Measurements from ENCODE around the gene SHCBP1.

SHCBP1 gene

DNA sequence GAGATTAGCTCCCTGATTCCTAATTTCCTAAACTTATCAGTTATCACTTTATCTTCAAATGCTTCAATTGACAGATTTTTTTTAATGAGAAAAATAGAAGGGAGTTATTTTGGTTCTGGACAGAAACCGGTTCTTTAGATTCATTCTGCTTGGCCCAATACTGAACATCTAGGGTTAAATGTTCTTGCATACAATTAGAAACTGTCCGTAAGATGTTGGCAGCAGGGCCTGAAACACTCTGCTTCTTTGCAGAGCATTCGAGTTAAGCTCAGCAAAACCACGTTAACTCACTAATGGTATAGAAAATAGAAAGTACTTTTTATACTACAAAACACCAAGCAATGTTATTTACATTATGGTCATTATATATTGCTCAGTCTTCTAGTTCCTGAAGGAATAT is 7.2 kb downstream of the SHCBP1 start:
- peak overlapping the region; percentile 74 for H3K27ac ChIP-seq (ENCODE audit: low read depth, low read length)
- no peaks in the 10 kb centered on the region for H3K9me3 ChIP-seq (ENCODE audit: control insufficient read depth, insufficient read depth, low read length)
- peak overlapping the region; percentile 71 for H3K4me2 ChIP-seq (ENCODE audit: low read length)
- H3K9me2 ChIP-seq (replicated peaks; ENCODE audit: control insufficient read depth, low read length) = no peaks in the 10 kb centered on the region
- H3K79me2 ChIP-seq (ENCODE audit: control insufficient read depth, low read length) = peaks cover 95% of the 10 kb centered on the region
- TF ChIP-seq, protein P1, sequence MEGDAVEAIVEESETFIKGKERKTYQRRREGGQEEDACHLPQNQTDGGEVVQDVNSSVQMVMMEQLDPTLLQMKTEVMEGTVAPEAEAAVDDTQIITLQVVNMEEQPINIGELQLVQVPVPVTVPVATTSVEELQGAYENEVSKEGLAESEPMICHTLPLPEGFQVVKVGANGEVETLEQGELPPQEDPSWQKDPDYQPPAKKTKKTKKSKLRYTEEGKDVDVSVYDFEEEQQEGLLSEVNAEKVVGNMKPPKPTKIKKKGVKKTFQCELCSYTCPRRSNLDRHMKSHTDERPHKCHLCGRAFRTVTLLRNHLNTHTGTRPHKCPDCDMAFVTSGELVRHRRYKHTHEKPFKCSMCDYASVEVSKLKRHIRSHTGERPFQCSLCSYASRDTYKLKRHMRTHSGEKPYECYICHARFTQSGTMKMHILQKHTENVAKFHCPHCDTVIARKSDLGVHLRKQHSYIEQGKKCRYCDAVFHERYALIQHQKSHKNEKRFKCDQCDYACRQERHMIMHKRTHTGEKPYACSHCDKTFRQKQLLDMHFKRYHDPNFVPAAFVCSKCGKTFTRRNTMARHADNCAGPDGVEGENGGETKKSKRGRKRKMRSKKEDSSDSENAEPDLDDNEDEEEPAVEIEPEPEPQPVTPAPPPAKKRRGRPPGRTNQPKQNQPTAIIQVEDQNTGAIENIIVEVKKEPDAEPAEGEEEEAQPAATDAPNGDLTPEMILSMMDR (IDR thresholded peaks at IDR 0.05; ENCODE audit: low read depth, low read length, poor library complexity, severe bottlenecking) = no peak
- no peak for TF ChIP-seq EZH2phosphoT487 (IDR thresholded peaks at IDR 0.05; ENCODE audit: borderline replicate concordance, low read length)
- peaks cover 91% of the 10 kb centered on the region for H3K4me1 ChIP-seq (ENCODE audit: control insufficient read depth, low read length)
- peaks cover 17% of the 10 kb centered on the region for H3F3A ChIP-seq (ENCODE audit: control insufficient read depth, insufficient read depth)
- H3K27me3 ChIP-seq (ENCODE audit: control insufficient read depth, low read length) = no peaks in the 10 kb centered on the region
- H3K4me3 ChIP-seq (ENCODE audit: low read length) = peak overlapping the region; percentile 62
- H4K20me1 ChIP-seq (ENCODE audit: control insufficient read depth, insufficient read depth, low read depth, low read length) = peaks cover 5% of the 10 kb centered on the region; the same call in 1 of the 2 replicates
- H3K36me3 ChIP-seq (ENCODE audit: control insufficient read depth, low read length) = peaks cover 96% of the 10 kb centered on the region

DNA sequence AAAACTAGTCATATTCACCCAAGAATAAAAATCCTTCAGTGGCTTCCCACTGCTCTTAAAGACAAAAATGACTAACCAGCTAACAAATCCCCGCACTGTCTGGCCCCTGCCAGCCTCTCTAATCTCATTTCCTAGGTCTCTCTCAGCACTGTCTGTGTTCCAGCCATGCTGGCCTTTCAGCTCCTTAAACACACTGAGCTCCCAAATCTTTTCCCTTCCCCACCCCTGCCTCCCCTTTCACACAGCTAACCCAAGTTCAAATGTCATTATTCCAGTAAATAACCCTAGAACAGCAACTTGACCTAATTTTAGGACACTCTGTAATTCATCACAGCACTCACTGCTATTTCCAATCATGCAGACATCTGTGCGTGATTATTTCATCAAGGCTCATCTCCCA is 7.8 kb downstream of the SHCBP1 start:
- H3F3A ChIP-seq (ENCODE audit: control insufficient read depth, insufficient read depth) = peaks cover 20% of the 10 kb centered on the region
- no peaks in the 10 kb centered on the region for H3K9me3 ChIP-seq (ENCODE audit: control insufficient read depth, insufficient read depth, low read length)
- no peaks in the 10 kb centered on the region for H3K27me3 ChIP-seq (ENCODE audit: control insufficient read depth, low read length)
- peak overlapping the region; percentile 71 for H3K4me2 ChIP-seq (ENCODE audit: low read length)
- peak overlapping the region; percentile 74 for H3K27ac ChIP-seq (ENCODE audit: low read depth, low read length)
- peak overlapping the region; percentile 62 for H3K4me3 ChIP-seq (ENCODE audit: low read length)
- H4K20me1 ChIP-seq (ENCODE audit: control insufficient read depth, insufficient read depth, low read depth, low read length) = peaks cover 4% of the 10 kb centered on the region; the same call in 1 of the 2 replicates
- peaks cover 91% of the 10 kb centered on the region for H3K4me1 ChIP-seq (ENCODE audit: control insufficient read depth, low read length)
- TF ChIP-seq, protein P1 (IDR thresholded peaks at IDR 0.05; ENCODE audit: low read depth, low read length, poor library complexity, severe bottlenecking) = no peak
- TF ChIP-seq EZH2phosphoT487 (IDR thresholded peaks at IDR 0.05; ENCODE audit: borderline replicate concordance, low read length) = no peak
- no peaks in the 10 kb centered on the region for H3K9me2 ChIP-seq (replicated peaks; ENCODE audit: control insufficient read depth, low read length)
- peaks cover 96% of the 10 kb centered on the region for H3K36me3 ChIP-seq (ENCODE audit: control insufficient read depth, low read length)
- H3K79me2 ChIP-seq (ENCODE audit: control insufficient read depth, low read length) = peaks cover 92% of the 10 kb centered on the region

DNA sequence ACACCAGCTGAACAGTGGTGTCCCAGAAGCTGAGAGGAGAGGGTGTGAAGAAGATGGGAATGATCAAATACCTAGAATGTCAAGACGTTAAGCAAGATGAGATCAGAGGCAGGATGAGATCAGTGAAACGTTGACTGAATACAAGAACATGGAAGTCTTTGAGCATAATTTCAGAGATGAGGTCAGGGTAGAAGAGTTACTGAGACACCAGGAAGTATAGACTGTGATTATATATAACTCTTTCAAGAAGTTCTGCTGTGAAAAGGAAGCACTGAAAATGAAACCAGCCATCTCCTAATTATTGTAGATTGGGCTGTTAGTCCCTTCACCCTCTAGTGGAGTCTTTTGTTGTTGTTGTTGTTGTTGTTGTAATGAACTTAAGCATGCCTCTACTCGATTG is 9.1 kb downstream of the SHCBP1 start:
- Histone ChIP-seq H4K20me1 (ENCODE audit: control insufficient read depth, insufficient read depth, low read depth, low read length) (no peaks in the 10 kb centered on the region; the same call in 1 of the 2 replicates), H3K27ac (ENCODE audit: low read depth, low read length) (peak overlapping the region; percentile 74), H3K79me2 (ENCODE audit: control insufficient read depth, low read length) (peaks cover 90% of the 10 kb centered on the region)

More for the DNA sequence above, 9.1 kb downstream of the SHCBP1 start:
- H3K27me3 ChIP-seq (ENCODE audit: control insufficient read depth, low read length) = no peaks in the 10 kb centered on the region
- H3K9me2 ChIP-seq (replicated peaks; ENCODE audit: control insufficient read depth, low read length) = no peaks in the 10 kb centered on the region
- H3K4me2 ChIP-seq (ENCODE audit: low read length) = peak overlapping the region; percentile 71
- peaks cover 96% of the 10 kb centered on the region for H3K36me3 ChIP-seq (ENCODE audit: control insufficient read depth, low read length)
- H3K4me3 ChIP-seq (ENCODE audit: low read length) = peak overlapping the region; percentile 62
- peaks cover 91% of the 10 kb centered on the region for H3K4me1 ChIP-seq (ENCODE audit: control insufficient read depth, low read length)
- TF ChIP-seq EZH2phosphoT487 (IDR thresholded peaks at IDR 0.05; ENCODE audit: borderline replicate concordance, low read length) = no peak
- TF ChIP-seq, protein P1 (IDR thresholded peaks at IDR 0.05; ENCODE audit: low read depth, low read length, poor library complexity, severe bottlenecking) = peak; percentile 30
- H3K9me3 ChIP-seq (ENCODE audit: control insufficient read depth, insufficient read depth, low read length) = no peaks in the 10 kb centered on the region
- H3F3A ChIP-seq (ENCODE audit: control insufficient read depth, insufficient read depth) = peaks cover 23% of the 10 kb centered on the region
